G401 (cell line): ENCODE results near the gene RUFY1. TPM values are rescaled to one million over a fixed set of nuclear protein-coding genes. Genes with fewer than 3 reads are reported as not detected.

Source experiments
- DNase-seq: peaks from one replicate; pipeline ENCODE4 v3.0.0-alpha.2; 2015; ENCODE audit warnings: low spot score
- in situ Hi-C: cut with HindIII; loops from 2 replicates; pipeline ENCODE4 v1.10.0; 2016; ENCODE audit warnings: low sequenced_read_pairs, mixed read lengths
- total RNA-seq: library from RNA; depleted of rRNA; stranded (reverse); fragments of >200 nt; shearing (Covaris generic); gene quantifications from 2 replicates; pipeline ENCODE4 v1.2.3, GENCODE V29; 2014

Gene RUFY1
- total RNA-seq, 1 experiment from 2014 or later, result 65.4 TPM

GRCh38 chr5:179599566-179599965 lies 49.2 kb downstream of the RUFY1 start:
- no peak for DNase-seq
- in situ Hi-C loops, result no loop called here

- in situ Hi-C loops, result no loop called here
- DNase-seq, result no peak
These were observed 49.6 kb downstream of the RUFY1 start for GRCh38 chr5:179599973-179600372.

- no peak for DNase-seq
These were observed 51.7 kb downstream of the RUFY1 start for GRCh38 chr5:179601871-179602625.

GRCh38 chr5:179603308-179603707 lies 53.0 kb downstream of the RUFY1 start:
- in situ Hi-C loops, result no loop called here
- no peak for DNase-seq

More at GRCh38 chr5:179601871-179602625, 51.7 kb downstream of the RUFY1 start:
- in situ Hi-C loops, result no loop called here

GRCh38 chr5:179605026-179605833 lies 54.9 kb downstream of the RUFY1 start:
- in situ Hi-C loops, result no loop called here
- DNase-seq, result peak; percentile 38

GRCh38 chr5:179606071-179606909 lies 55.9 kb downstream of the RUFY1 start:
- in situ Hi-C loops, result no loop called here
- DNase-seq, result no peak

GRCh38 chr5:179606910-179607159 lies 56.5 kb downstream of the RUFY1 start:
- DNase-seq, result no peak
- in situ Hi-C loops, result no loop called here

GRCh38 chr5:179607160-179607931 lies 57.0 kb downstream of the RUFY1 start:
- DNase-seq, result peak; percentile 95
- in situ Hi-C loops, result no loop called here

- DNase-seq, result peak; percentile 35
- in situ Hi-C loops, result no loop called here
These were observed 57.8 kb downstream of the RUFY1 start for GRCh38 chr5:179608131-179608581.

GRCh38 chr5:179609834-179610108 lies 59.4 kb downstream of the RUFY1 start:
- no peak for DNase-seq
- in situ Hi-C loops, result loop anchor here (5.0 kb wide), 1 partner anchor 98 kb away; no protein-coding TSS in a partner anchor

- DNase-seq, result peak; percentile 25
- in situ Hi-C loops, result loop anchor here (5.0 kb wide), 1 partner anchor 97 kb away; no protein-coding TSS in a partner anchor
These were observed 60.0 kb downstream of the RUFY1 start for GRCh38 chr5:179610109-179610902.

- DNase-seq, result no peak
- in situ Hi-C loops, result loop anchor here (5.0 kb wide), 1 partner anchor 96 kb away; no protein-coding TSS in a partner anchor
These were observed 60.5 kb downstream of the RUFY1 start for GRCh38 chr5:179610903-179611265.

- in situ Hi-C loops, result loop anchor here (5.0 kb wide), 1 partner anchor 94 kb away; no protein-coding TSS in a partner anchor
- no peak for DNase-seq
These were observed 62.5 kb downstream of the RUFY1 start for GRCh38 chr5:179612577-179613459.

- in situ Hi-C loops, result loop anchor here (5.0 kb wide), 1 partner anchor 94 kb away; no protein-coding TSS in a partner anchor
- no peak for DNase-seq
These were observed 63.2 kb downstream of the RUFY1 start for GRCh38 chr5:179613460-179614071.

- in situ Hi-C loops, result loop anchor here (5.0 kb wide), 1 partner anchor 93 kb away; no protein-coding TSS in a partner anchor
- DNase-seq, result no peak
These were observed 64.4 kb downstream of the RUFY1 start for GRCh38 chr5:179614745-179615144.

- DNase-seq, result no peak
- in situ Hi-C loops, result no loop called here
These were observed 64.8 kb downstream of the RUFY1 start for GRCh38 chr5:179615203-179615602.
